WTC11 (cell line): ENCODE results near the gene FHIT. TPM values are rescaled to one million over a fixed set of nuclear protein-coding genes. Genes with fewer than 3 reads are reported as not detected.

Experiments used
- ATAC-seq: fragments of 200-7000 bp; cut with Tn5 transposase; 2 replicates; pipeline ENCODE4 v1.10.0; 2021; ENCODE audit warnings: mild to moderate bottlenecking, moderate library complexity
- CTCF ChIA-PET: fragments of 300-600 bp; sonication (Branson Sonifier 250); formaldehyde crosslinking; loops from one replicate; lab custom pipeline; 2021; ENCODE audit warnings: antibody characterized with exemption; lab: Charles Lee
- POLR2A ChIA-PET: fragments of 350-600 bp; sonication (Branson Sonifier 250); formaldehyde crosslinking; loops from one replicate; lab custom pipeline; 2021; ENCODE audit warnings: antibody characterized with exemption; lab: Charles Lee
- DNase-seq: peaks from one replicate; pipeline ENCODE4 v3.0.0; 2021; ENCODE audit warnings: low spot score
- H3K27ac Mint-ChIP-seq: 2 replicates; pipeline ENCODE4 v1.8.0; 2021; ENCODE audit warnings: mixed read lengths
- H3K27me3 Mint-ChIP-seq: 2 replicates; pipeline ENCODE4 v1.8.0; 2021; ENCODE audit warnings: low read depth, mild to moderate bottlenecking, moderate library complexity, mixed read lengths
- H3K36me3 Mint-ChIP-seq: 2 replicates; pipeline ENCODE4 v1.8.0; 2021; ENCODE audit warnings: mixed read lengths
- H3K4me1 Mint-ChIP-seq: 2 replicates; pipeline ENCODE4 v1.8.0; 2022; ENCODE audit warnings: mixed read lengths
- H3K4me3 Mint-ChIP-seq: 2 replicates; pipeline ENCODE4 v1.8.0; 2021; ENCODE audit warnings: mild to moderate bottlenecking, moderate library complexity, mixed read lengths
- H3K9me3 Mint-ChIP-seq: 2 replicates; pipeline ENCODE4 v1.8.0; 2021; ENCODE audit warnings: mixed read lengths
- CBFB ChIP-seq: sonication (generic); formaldehyde crosslinking; IDR thresholded peaks from 2 replicates; pipeline ENCODE4 v1.8.1; 2022; ENCODE audit warnings: mild to moderate bottlenecking, low read depth, missing genetic modification reagents
- ELF4 ChIP-seq: sonication (generic); formaldehyde crosslinking; IDR thresholded peaks from 2 replicates; pipeline ENCODE4 v1.8.1; 2022; ENCODE audit warnings: low read depth, mild to moderate bottlenecking, moderate library complexity, missing genetic modification reagents
- EMX1 ChIP-seq: fragments of 250-450 bp; sonication (Bioruptor Pico); IDR thresholded peaks from 2 replicates; pipeline ENCODE4 v1.8.0; 2021; ENCODE audit warnings: mild to moderate bottlenecking
- GTF2I ChIP-seq: fragments of 250-450 bp; sonication (Bioruptor Pico); conservative IDR thresholded peaks from 2 replicates; pipeline ENCODE4 v1.4.0; 2021; ENCODE audit warnings: mild to moderate bottlenecking
- IRF2 ChIP-seq: sonication (generic); formaldehyde crosslinking; IDR thresholded peaks from 2 replicates; pipeline ENCODE4 v1.8.0; 2022; ENCODE audit warnings: low read depth, missing genetic modification reagents, borderline replicate concordance
- KAT7 ChIP-seq: sonication (generic); formaldehyde crosslinking; IDR thresholded peaks from 2 replicates; pipeline ENCODE4 v1.8.1; 2023; ENCODE audit warnings: missing genetic modification reagents, mild to moderate bottlenecking, borderline replicate concordance
- PRRX2 ChIP-seq: fragments of 250-450 bp; sonication (Bioruptor Pico); IDR thresholded peaks from 2 replicates; pipeline ENCODE4 v1.8.0; 2021; ENCODE audit warnings: mild to moderate bottlenecking
- RELA ChIP-seq: sonication (generic); formaldehyde crosslinking; IDR thresholded peaks from 2 replicates; pipeline ENCODE4 v1.8.1; 2022; ENCODE audit warnings: missing genetic modification reagents, mild to moderate bottlenecking, borderline replicate concordance
- SMAD3 ChIP-seq: sonication (generic); formaldehyde crosslinking; IDR thresholded peaks from 2 replicates; pipeline ENCODE4 v1.8.0; 2022; ENCODE audit warnings: missing genetic modification reagents, mild to moderate bottlenecking, borderline replicate concordance
- SMAD4 ChIP-seq: sonication (generic); formaldehyde crosslinking; IDR thresholded peaks from 2 replicates; pipeline ENCODE4 v1.8.0; 2022; ENCODE audit warnings: mild to moderate bottlenecking, missing genetic modification reagents
- TCF7 ChIP-seq: sonication (generic); formaldehyde crosslinking; IDR thresholded peaks from 2 replicates; pipeline ENCODE4 v1.8.0; 2022; ENCODE audit warnings: mild to moderate bottlenecking, low read depth, missing genetic modification reagents, moderate library complexity
- TEAD1 ChIP-seq: sonication (generic); formaldehyde crosslinking; IDR thresholded peaks from 2 replicates; pipeline ENCODE4 v1.8.0; 2022; ENCODE audit warnings: mild to moderate bottlenecking, missing genetic modification reagents
- ZNF121 ChIP-seq: sonication (generic); formaldehyde crosslinking; IDR thresholded peaks from 2 replicates; pipeline ENCODE4 v1.8.0; 2023; ENCODE audit warnings: missing genetic modification reagents
- ZNF219 ChIP-seq: sonication (generic); formaldehyde crosslinking; IDR thresholded peaks from 2 replicates; pipeline ENCODE4 v1.8.0; 2023; ENCODE audit warnings: missing genetic modification reagents, mild to moderate bottlenecking, borderline replicate concordance
- total RNA-seq: library from RNA; stranded (reverse); gene quantifications from 3 replicates; pipeline ENCODE4 v1.2.3, GENCODE V29; 2021
- TF ChIP-seq, protein P1 (sequence below): sonication (generic); formaldehyde crosslinking; IDR thresholded peaks from 2 replicates; pipeline ENCODE4 v1.8.0; 2023; ENCODE audit warnings: missing genetic modification reagents
- TF ChIP-seq, protein P2 (sequence below): fragments of 250-450 bp; sonication (Bioruptor Pico); IDR thresholded peaks from 2 replicates; pipeline ENCODE4 v1.9.0; 2021; ENCODE audit warnings: moderate library complexity, mild to moderate bottlenecking, inconsistent platforms, borderline replicate concordance
- TF ChIP-seq, protein P3 (sequence below): sonication (generic); formaldehyde crosslinking; IDR thresholded peaks from 2 replicates; pipeline ENCODE4 v1.8.0; 2022; ENCODE audit warnings: mild to moderate bottlenecking, missing genetic modification reagents
- TF ChIP-seq, protein P4 (sequence below): sonication (generic); formaldehyde crosslinking; IDR thresholded peaks from 2 replicates; pipeline ENCODE4 v1.8.0; 2022; ENCODE audit warnings: mild to moderate bottlenecking, missing genetic modification reagents
- TF ChIP-seq, protein P5 (sequence below): sonication (generic); formaldehyde crosslinking; IDR thresholded peaks from 2 replicates; pipeline ENCODE4 v1.8.1; 2022; ENCODE audit warnings: missing genetic modification reagents, borderline replicate concordance
- TF ChIP-seq, protein P6 (sequence below): sonication (generic); formaldehyde crosslinking; IDR thresholded peaks from 2 replicates; pipeline ENCODE4 v1.8.1; 2023; ENCODE audit warnings: mild to moderate bottlenecking, missing genetic modification reagents, moderate library complexity

FHIT gene
- total RNA-seq, 1 experiment from 2014 or later = 2.6 TPM

DNA sequence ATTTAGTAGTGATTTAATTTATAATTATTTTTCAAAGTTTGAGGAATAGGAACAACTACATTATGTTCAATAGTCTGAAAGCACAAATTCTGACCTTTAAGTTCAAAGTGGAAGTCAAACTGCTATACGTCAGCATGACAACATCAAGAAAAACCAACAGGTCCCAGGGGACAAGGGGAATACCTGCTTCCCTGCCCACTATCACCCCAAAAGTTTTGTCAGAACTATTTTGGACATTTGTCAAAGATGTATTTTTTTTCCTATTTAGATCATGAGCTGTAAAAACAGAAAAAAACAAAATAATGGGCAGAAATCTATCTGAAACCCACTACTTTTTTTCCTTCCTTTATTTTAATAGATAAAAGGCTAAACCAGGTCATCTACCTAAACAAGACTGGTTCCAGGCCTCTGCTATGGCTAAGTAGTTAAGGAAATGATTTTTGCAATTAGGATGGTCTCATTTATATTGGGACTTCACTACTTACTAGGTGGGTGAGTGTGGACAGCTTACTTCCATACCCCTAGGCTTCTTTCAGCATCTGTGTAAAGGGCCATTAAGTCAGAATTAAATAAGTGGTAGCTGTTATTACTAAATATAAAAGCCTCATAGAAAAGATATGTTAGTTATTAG, 746.3 kb downstream of the FHIT start:
- Mint-ChIP-seq H3K36me3 (no peaks in the 10 kb centered on the region), H3K9me3 (peaks cover 25% of the 10 kb centered on the region), H3K4me3 (no peak overlapping the region), H3K4me1 (no peaks in the 10 kb centered on the region), H3K27ac (no peak overlapping the region), H3K27me3 (no peaks in the 10 kb centered on the region)
- ATAC-seq = no peak
- CTCF ChIA-PET = interaction anchor here (1.3 kb wide), 1 partner anchor 238 kb away, joined by 3 read pairs; no protein-coding TSS in a partner anchor
- no peak for DNase-seq
- TF ChIP-seq, protein P1, sequence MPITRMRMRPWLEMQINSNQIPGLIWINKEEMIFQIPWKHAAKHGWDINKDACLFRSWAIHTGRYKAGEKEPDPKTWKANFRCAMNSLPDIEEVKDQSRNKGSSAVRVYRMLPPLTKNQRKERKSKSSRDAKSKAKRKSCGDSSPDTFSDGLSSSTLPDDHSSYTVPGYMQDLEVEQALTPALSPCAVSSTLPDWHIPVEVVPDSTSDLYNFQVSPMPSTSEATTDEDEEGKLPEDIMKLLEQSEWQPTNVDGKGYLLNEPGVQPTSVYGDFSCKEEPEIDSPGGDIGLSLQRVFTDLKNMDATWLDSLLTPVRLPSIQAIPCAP = no peak
- TF ChIP-seq TEAD1 (CRISPR knock-in tag) (no peak), KAT7 (CRISPR knock-in tag) (no peak), IRF2 (CRISPR knock-in tag) (no peak), TCF7 (no peak)
- POLR2A ChIA-PET = no interaction called here

DNA sequence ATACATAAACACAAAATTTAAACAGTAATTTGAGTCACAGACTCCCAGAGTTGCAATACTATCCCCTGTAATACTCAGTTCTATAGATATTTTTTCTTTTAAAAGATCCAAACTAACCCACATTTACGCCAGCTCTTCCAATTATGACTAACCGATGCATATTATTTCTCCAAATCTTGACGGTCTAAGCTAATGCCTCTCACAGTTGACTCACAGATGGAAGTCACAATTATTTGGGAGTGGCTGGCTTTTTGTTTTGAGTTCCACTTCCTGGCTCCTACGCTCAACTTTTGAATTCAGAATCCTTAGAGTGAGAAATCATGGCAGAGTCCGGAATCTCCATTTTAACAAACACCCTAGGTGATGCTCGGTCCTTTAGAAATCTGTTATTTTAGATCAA, 749.9 kb downstream of the FHIT start:
- no peak for ATAC-seq
- no peak overlapping the region for H3K4me3 Mint-ChIP-seq
- POLR2A ChIA-PET = interaction anchor here (0.7 kb wide), 1 partner anchor 54 kb away, joined by 4 read pairs; no protein-coding TSS in a partner anchor

DNA sequence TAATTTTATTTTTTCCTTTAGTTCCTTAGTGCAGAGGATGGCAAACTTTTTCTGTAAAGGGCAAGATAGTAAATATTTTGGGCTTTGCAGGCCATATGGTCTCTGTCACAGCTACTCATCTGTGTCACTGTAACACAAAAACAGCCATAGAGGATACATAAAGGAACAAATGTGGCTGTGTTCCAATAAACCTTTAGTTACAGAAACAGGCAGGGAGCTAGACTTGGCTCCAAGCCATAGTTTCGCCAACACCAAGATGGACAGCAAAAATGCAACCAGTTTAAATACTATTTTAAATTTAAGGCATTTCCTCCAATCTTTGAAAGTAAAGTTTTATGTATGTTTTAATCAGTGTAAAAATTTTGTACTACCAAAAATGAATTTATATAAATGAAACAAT, 753.4 kb downstream of the FHIT start:
- Mint-ChIP-seq H3K27me3 (no peaks in the 10 kb centered on the region), H3K9me3 (peaks cover 9% of the 10 kb centered on the region), H3K27ac (no peak overlapping the region), H3K4me3 (no peak overlapping the region), H3K4me1 (peaks cover 8% of the 10 kb centered on the region; the same call in 1 of the 2 replicates), H3K36me3 (no peaks in the 10 kb centered on the region)
- DNase-seq = no peak
- no peak for TF ChIP-seq ZNF121 (CRISPR knock-in tag)
- TF ChIP-seq, protein P2, sequence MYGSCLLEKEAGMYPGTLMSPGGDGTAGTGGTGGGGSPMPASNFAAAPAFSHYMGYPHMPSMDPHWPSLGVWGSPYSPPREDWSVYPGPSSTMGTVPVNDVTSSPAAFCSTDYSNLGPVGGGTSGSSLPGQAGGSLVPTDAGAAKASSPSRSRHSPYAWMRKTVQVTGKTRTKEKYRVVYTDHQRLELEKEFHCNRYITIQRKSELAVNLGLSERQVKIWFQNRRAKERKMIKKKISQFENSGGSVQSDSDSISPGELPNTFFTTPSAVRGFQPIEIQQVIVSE (CRISPR knock-in tag) = no peak
- TF ChIP-seq, protein P1 = no peak
- no peak for TF ChIP-seq RELA (CRISPR knock-in tag)
- TF ChIP-seq CBFB (CRISPR knock-in tag) = no peak
- no peak for TF ChIP-seq ELF4 (CRISPR knock-in tag)
- TF ChIP-seq, protein P3, sequence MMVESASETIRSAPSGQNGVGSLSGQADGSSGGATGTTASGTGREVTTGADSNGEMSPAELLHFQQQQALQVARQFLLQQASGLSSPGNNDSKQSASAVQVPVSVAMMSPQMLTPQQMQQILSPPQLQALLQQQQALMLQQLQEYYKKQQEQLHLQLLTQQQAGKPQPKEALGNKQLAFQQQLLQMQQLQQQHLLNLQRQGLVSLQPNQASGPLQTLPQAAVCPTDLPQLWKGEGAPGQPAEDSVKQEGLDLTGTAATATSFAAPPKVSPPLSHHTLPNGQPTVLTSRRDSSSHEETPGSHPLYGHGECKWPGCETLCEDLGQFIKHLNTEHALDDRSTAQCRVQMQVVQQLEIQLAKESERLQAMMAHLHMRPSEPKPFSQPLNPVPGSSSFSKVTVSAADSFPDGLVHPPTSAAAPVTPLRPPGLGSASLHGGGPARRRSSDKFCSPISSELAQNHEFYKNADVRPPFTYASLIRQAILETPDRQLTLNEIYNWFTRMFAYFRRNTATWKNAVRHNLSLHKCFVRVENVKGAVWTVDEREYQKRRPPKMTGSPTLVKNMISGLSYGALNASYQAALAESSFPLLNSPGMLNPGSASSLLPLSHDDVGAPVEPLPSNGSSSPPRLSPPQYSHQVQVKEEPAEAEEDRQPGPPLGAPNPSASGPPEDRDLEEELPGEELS = no peak
- TF ChIP-seq, protein P4, sequence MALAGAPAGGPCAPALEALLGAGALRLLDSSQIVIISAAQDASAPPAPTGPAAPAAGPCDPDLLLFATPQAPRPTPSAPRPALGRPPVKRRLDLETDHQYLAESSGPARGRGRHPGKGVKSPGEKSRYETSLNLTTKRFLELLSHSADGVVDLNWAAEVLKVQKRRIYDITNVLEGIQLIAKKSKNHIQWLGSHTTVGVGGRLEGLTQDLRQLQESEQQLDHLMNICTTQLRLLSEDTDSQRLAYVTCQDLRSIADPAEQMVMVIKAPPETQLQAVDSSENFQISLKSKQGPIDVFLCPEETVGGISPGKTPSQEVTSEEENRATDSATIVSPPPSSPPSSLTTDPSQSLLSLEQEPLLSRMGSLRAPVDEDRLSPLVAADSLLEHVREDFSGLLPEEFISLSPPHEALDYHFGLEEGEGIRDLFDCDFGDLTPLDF (CRISPR knock-in tag) = no peak
- no peak for TF ChIP-seq SMAD3 (CRISPR knock-in tag)
- TF ChIP-seq, protein P5, sequence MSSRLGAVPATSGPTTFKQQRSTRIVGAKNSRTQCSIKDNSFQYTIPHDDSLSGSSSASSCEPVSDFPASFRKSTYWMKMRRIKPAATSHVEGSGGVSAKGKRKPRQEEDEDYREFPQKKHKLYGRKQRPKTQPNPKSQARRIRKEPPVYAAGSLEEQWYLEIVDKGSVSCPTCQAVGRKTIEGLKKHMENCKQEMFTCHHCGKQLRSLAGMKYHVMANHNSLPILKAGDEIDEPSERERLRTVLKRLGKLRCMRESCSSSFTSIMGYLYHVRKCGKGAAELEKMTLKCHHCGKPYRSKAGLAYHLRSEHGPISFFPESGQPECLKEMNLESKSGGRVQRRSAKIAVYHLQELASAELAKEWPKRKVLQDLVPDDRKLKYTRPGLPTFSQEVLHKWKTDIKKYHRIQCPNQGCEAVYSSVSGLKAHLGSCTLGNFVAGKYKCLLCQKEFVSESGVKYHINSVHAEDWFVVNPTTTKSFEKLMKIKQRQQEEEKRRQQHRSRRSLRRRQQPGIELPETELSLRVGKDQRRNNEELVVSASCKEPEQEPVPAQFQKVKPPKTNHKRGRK (CRISPR knock-in tag) = no peak
- TF ChIP-seq, protein P6, sequence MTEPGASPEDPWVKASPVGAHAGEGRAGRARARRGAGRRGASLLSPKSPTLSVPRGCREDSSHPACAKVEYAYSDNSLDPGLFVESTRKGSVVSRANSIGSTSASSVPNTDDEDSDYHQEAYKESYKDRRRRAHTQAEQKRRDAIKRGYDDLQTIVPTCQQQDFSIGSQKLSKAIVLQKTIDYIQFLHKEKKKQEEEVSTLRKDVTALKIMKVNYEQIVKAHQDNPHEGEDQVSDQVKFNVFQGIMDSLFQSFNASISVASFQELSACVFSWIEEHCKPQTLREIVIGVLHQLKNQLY (CRISPR knock-in tag) = no peak
- no peak for TF ChIP-seq EMX1 (CRISPR knock-in tag)
- ChIA-PET CTCF (no interaction called here), POLR2A (no interaction called here)
- ATAC-seq = no peak

More for the DNA sequence above, 749.9 kb downstream of the FHIT start:
- Mint-ChIP-seq H3K27me3 (no peaks in the 10 kb centered on the region), H3K9me3 (peaks cover 5% of the 10 kb centered on the region), H3K27ac (no peak overlapping the region), H3K4me1 (no peaks in the 10 kb centered on the region), H3K36me3 (no peaks in the 10 kb centered on the region)
- CTCF ChIA-PET = no interaction called here
- DNase-seq = no peak
- no peak for TF ChIP-seq GTF2I (CRISPR knock-in tag)
- TF ChIP-seq PRRX2 (CRISPR knock-in tag) = no peak
- TF ChIP-seq ZNF219 (CRISPR knock-in tag) = no peak
- no peak for TF ChIP-seq SMAD4 (CRISPR knock-in tag)
